Hepatocyte (in vitro differentiated cells): ENCODE results near the gene POLR3C. TPM values are rescaled to one million over a fixed set of nuclear protein-coding genes. Genes with fewer than 3 reads are reported as not detected.

Experiments used
- DNase-seq: peaks from one replicate; pipeline ENCODE4 v3.0.0-alpha.2; 2016; ENCODE audit warnings: low spot score
- H2AFZ ChIP-seq: fragments of 200-600 bp; sonication (generic); 2 replicates; pipeline ENCODE4 v1.6.0; 2016; ENCODE audit warnings: antibody characterized with exemption, mild to moderate bottlenecking
- H3K27ac ChIP-seq: fragments of 200-600 bp; sonication (generic); 2 replicates; pipeline ENCODE4 v1.5.1; 2016; ENCODE audit warnings: mild to moderate bottlenecking
- H3K27me3 ChIP-seq: fragments of 200-600 bp; sonication (generic); 2 replicates; pipeline ENCODE4 v1.6.1; 2016
- H3K36me3 ChIP-seq: fragments of 200-600 bp; sonication (generic); replicated peaks from 2 replicates; pipeline ENCODE4 v1.5.1; 2016; ENCODE audit warnings: low read depth; ENCODE audit not compliant: insufficient read depth
- H3K4me1 ChIP-seq: fragments of 200-600 bp; sonication (generic); 2 replicates; pipeline ENCODE4 v1.5.1; 2016; ENCODE audit warnings: mild to moderate bottlenecking, moderate library complexity; ENCODE audit not compliant: insufficient read depth
- H3K4me2 ChIP-seq: fragments of 200-600 bp; sonication (generic); 2 replicates; pipeline ENCODE4 v1.6.0; 2016
- H3K4me3 ChIP-seq: fragments of 200-600 bp; sonication (generic); 2 replicates; pipeline ENCODE4 v1.5.1; 2016; ENCODE audit warnings: mild to moderate bottlenecking
- H3K79me2 ChIP-seq: fragments of 200-600 bp; sonication (generic); 2 replicates; pipeline ENCODE4 v1.6.0; 2017; ENCODE audit warnings: mild to moderate bottlenecking
- H3K9me2 ChIP-seq: fragments of 200-600 bp; sonication (generic); replicated peaks from 2 replicates; pipeline ENCODE4 v1.6.0; 2017; ENCODE audit warnings: mild to moderate bottlenecking; ENCODE audit not compliant: insufficient read depth
- H3K9me3 ChIP-seq: fragments of 200-600 bp; sonication (generic); 2 replicates; pipeline ENCODE4 v1.5.1; 2016; ENCODE audit warnings: low read depth, mild to moderate bottlenecking
- H4K20me1 ChIP-seq: fragments of 200-600 bp; sonication (generic); 2 replicates; pipeline ENCODE4 v1.6.0; 2016; ENCODE audit warnings: mild to moderate bottlenecking; ENCODE audit not compliant: insufficient read depth, poor library complexity, severe bottlenecking
- CTCF ChIP-seq: fragments of 200-600 bp; sonication (generic); IDR thresholded peaks from 2 replicates; pipeline ENCODE4 v1.5.1; 2016; ENCODE audit warnings: antibody characterized with exemption, mild to moderate bottlenecking; ENCODE audit not compliant: poor library complexity
- EZH2 ChIP-seq: fragments of 200-600 bp; sonication (generic); IDR thresholded peaks from 2 replicates; pipeline ENCODE4 v1.6.1; 2016; ENCODE audit warnings: antibody characterized with exemption, mild to moderate bottlenecking, borderline replicate concordance
- EZH2phosphoT487 ChIP-seq: fragments of 200-600 bp; sonication (generic); IDR thresholded peaks from one replicate; pipeline ENCODE4 v1.6.1; 2018; ENCODE audit warnings: antibody characterized with exemption, mild to moderate bottlenecking, low read depth, moderate library complexity; ENCODE audit not compliant: unreplicated experiment, severe bottlenecking
- WGBS: methylation state at CpG from one replicate; pipeline ENCODE4 v1.1.6; 2016; ENCODE audit warnings: low lambda C conversion rate; ENCODE audit errors: missing lambda C conversion rate; 5-methylcytosine and 5-hydroxymethylcytosine counted together
- polyA plus RNA-seq: library from polyadenylated mRNA; unstranded; fragments of >200 nt; fragmentation: Nextera tagmentation; extraction: Ambion mirVana; gene quantifications from 2 replicates; pipeline ENCODE4 v1.2.1, GENCODE V29; 2016
- total RNA-seq: library from RNA; depleted of rRNA; stranded (reverse); fragments of >200 nt; gene quantifications from 2 replicates; pipeline ENCODE4 v1.2.3, GENCODE V29; 2014

POLR3C gene
- total and polyA plus RNA-seq, 2 experiments from 2014 or later: 19.6 to 20.9 TPM

GRCh38 chr1:145885738-145886287, 61.8 kb downstream of the POLR3C start, which contains the start of gene ANKRD35:
Gene ANKRD35 (minus strand): TSS chr1:145885866. CDS start chr1:145885758, 108 bp downstream.
- H3K4me3 ChIP-seq: peak within 1 kb of the TSS; percentile 65
- H3K9me3 ChIP-seq: no peaks in the 10 kb centered on the region
- H3K4me2 ChIP-seq: peak within 1 kb of the TSS; percentile 85
- TF ChIP-seq CTCF (no peak), EZH2 (no peak), EZH2phosphoT487 (no peak)
- DNase-seq: peak; percentile 90
- no peaks in the 10 kb centered on the region for H3K79me2 ChIP-seq
- peaks cover 20% of the 10 kb centered on the region for H3K27me3 ChIP-seq
- 7% methylated on average over 3 of the region's 36 CpGs for WGBS
- no peaks in the 10 kb centered on the region for H3K36me3 ChIP-seq
- H4K20me1 ChIP-seq: no peaks in the 10 kb centered on the region
- H3K27ac ChIP-seq: no peak within 1 kb of the TSS
- peaks cover 4% of the 10 kb centered on the region for H3K4me1 ChIP-seq
- no peaks in the 10 kb centered on the region for H3K9me2 ChIP-seq
- peak within 1 kb of the TSS; percentile 73 for H2AFZ ChIP-seq

GRCh38 chr1:145886390-145886789, 62.4 kb downstream of the POLR3C start:
- Histone ChIP-seq H4K20me1 (no peaks in the 10 kb centered on the region), H2AFZ (peak overlapping the region; percentile 73), H3K4me2 (peak overlapping the region; percentile 85), H3K4me3 (peak overlapping the region; percentile 65), H3K9me2 (no peaks in the 10 kb centered on the region), H3K36me3 (no peaks in the 10 kb centered on the region), H3K27me3 (peaks cover 20% of the 10 kb centered on the region), H3K79me2 (no peaks in the 10 kb centered on the region), H3K4me1 (peaks cover 8% of the 10 kb centered on the region), H3K9me3 (no peaks in the 10 kb centered on the region), H3K27ac (no peak overlapping the region)
- 54% methylated on average over 11 of the region's 11 CpGs for WGBS
- no peak for TF ChIP-seq CTCF
- no peak for TF ChIP-seq EZH2
- no peak for TF ChIP-seq EZH2phosphoT487
- no peak for DNase-seq

GRCh38 chr1:145886816-145887215, 62.8 kb downstream of the POLR3C start:
- Histone ChIP-seq H3K27ac (no peak overlapping the region), H3K27me3 (peaks cover 20% of the 10 kb centered on the region), H3K4me1 (peaks cover 12% of the 10 kb centered on the region), H3K4me2 (no peak overlapping the region), H3K4me3 (no peak overlapping the region), H4K20me1 (no peaks in the 10 kb centered on the region), H3K9me2 (no peaks in the 10 kb centered on the region), H3K79me2 (no peaks in the 10 kb centered on the region), H3K9me3 (no peaks in the 10 kb centered on the region), H3K36me3 (no peaks in the 10 kb centered on the region), H2AFZ (no peak overlapping the region)
- no peak for TF ChIP-seq CTCF
- DNase-seq: no peak
- 62% methylated on average over 8 of the region's 8 CpGs for WGBS
